Measurements from ENCODE around the gene HDC.

The HDC gene

GRCh38 chr15:50222181-50222580 lies 43.3 kb downstream of the HDC start:
- TF ChIP-seq EZH2 (IDR thresholded peaks at IDR 0.05; ENCODE audit: borderline replicate concordance, low read depth, low read length, severe bottlenecking) (no peak), CTCF (IDR thresholded peaks at IDR 0.05; ENCODE audit: borderline replicate concordance, extremely low read depth, low read length, poor library complexity, severe bottlenecking) (no peak)
- Histone ChIP-seq H3K9me3 (ENCODE audit: insufficient read depth, low read length, severe bottlenecking) (no peaks in the 10 kb centered on the region), H3K27ac (ENCODE audit: low read length) (no peak overlapping the region), H3K4me2 (ENCODE audit: insufficient read depth, low read length) (no peak overlapping the region), H3K36me3 (ENCODE audit: insufficient read depth, low read length) (no peaks in the 10 kb centered on the region), H4K20me1 (ENCODE audit: insufficient read depth, low read length) (no peaks in the 10 kb centered on the region), H3K27me3 (ENCODE audit: insufficient read depth, low read length, poor library complexity) (no peaks in the 10 kb centered on the region), H3K4me3 (ENCODE audit: low read depth in 1 of 2, low read length in 2 of 2) (no peak overlapping the region), H3K79me2 (ENCODE audit: insufficient read depth, low read length) (no peaks in the 10 kb centered on the region), H2AFZ (ENCODE audit: low read depth, low read length) (no peak overlapping the region), H3K4me1 (ENCODE audit: insufficient read depth, low read length) (no peaks in the 10 kb centered on the region), H3K9ac (ENCODE audit: low read depth, low read length) (no peak overlapping the region)
- DNase-seq, result no peak
- no peak for ATAC-seq (ENCODE audit: insufficient read depth, low read depth)

- ATAC-seq (ENCODE audit: insufficient read depth, low read depth), result no peak
- H4K20me1 ChIP-seq (ENCODE audit: insufficient read depth, low read length), result no peaks in the 10 kb centered on the region
- no peaks in the 10 kb centered on the region for H3K4me1 ChIP-seq (ENCODE audit: insufficient read depth, low read length)
- H3K9ac ChIP-seq (ENCODE audit: low read depth, low read length), result no peak overlapping the region
- H3K27me3 ChIP-seq (ENCODE audit: insufficient read depth, low read length, poor library complexity), result no peaks in the 10 kb centered on the region
- no peak overlapping the region for H2AFZ ChIP-seq (ENCODE audit: low read depth, low read length)
- no peaks in the 10 kb centered on the region for H3K79me2 ChIP-seq (ENCODE audit: insufficient read depth, low read length)
- H3K36me3 ChIP-seq (ENCODE audit: insufficient read depth, low read length), result no peaks in the 10 kb centered on the region
- no peak for DNase-seq
- no peak overlapping the region for H3K27ac ChIP-seq (ENCODE audit: low read length)
- no peak overlapping the region for H3K4me2 ChIP-seq (ENCODE audit: insufficient read depth, low read length)
- TF ChIP-seq EZH2 (IDR thresholded peaks at IDR 0.05; ENCODE audit: borderline replicate concordance, low read depth, low read length, severe bottlenecking) (no peak), CTCF (IDR thresholded peaks at IDR 0.05; ENCODE audit: borderline replicate concordance, extremely low read depth, low read length, poor library complexity, severe bottlenecking) (no peak)
- H3K9me3 ChIP-seq (ENCODE audit: insufficient read depth, low read length, severe bottlenecking), result no peaks in the 10 kb centered on the region
- H3K4me3 ChIP-seq (ENCODE audit: low read depth in 1 of 2, low read length in 2 of 2), result no peak overlapping the region
Measured at GRCh38 chr15:50219820-50220219, 45.7 kb downstream of the HDC start.

GRCh38 chr15:50218691-50219090 lies 46.8 kb downstream of the HDC start:
- no peaks in the 10 kb centered on the region for H3K27me3 ChIP-seq (ENCODE audit: insufficient read depth, low read length, poor library complexity)
- H3K4me2 ChIP-seq (ENCODE audit: insufficient read depth, low read length), result no peak overlapping the region
- H3K4me1 ChIP-seq (ENCODE audit: insufficient read depth, low read length), result no peaks in the 10 kb centered on the region
- no peaks in the 10 kb centered on the region for H4K20me1 ChIP-seq (ENCODE audit: insufficient read depth, low read length)
- H3K9me3 ChIP-seq (ENCODE audit: insufficient read depth, low read length, severe bottlenecking), result no peaks in the 10 kb centered on the region
- H3K27ac ChIP-seq (ENCODE audit: low read length), result no peak overlapping the region
- no peaks in the 10 kb centered on the region for H3K36me3 ChIP-seq (ENCODE audit: insufficient read depth, low read length)
- TF ChIP-seq EZH2 (IDR thresholded peaks at IDR 0.05; ENCODE audit: borderline replicate concordance, low read depth, low read length, severe bottlenecking), result no peak
- TF ChIP-seq CTCF (IDR thresholded peaks at IDR 0.05; ENCODE audit: borderline replicate concordance, extremely low read depth, low read length, poor library complexity, severe bottlenecking), result no peak
- ATAC-seq (ENCODE audit: insufficient read depth, low read depth) (no peak), DNase-seq (no peak)
- no peak overlapping the region for H3K9ac ChIP-seq (ENCODE audit: low read depth, low read length)
- H2AFZ ChIP-seq (ENCODE audit: low read depth, low read length), result no peak overlapping the region
- no peaks in the 10 kb centered on the region for H3K79me2 ChIP-seq (ENCODE audit: insufficient read depth, low read length)
- no peak overlapping the region for H3K4me3 ChIP-seq (ENCODE audit: low read depth in 1 of 2, low read length in 2 of 2)

GRCh38 chr15:50218291-50218690 lies 47.2 kb downstream of the HDC start:
- H3K79me2 ChIP-seq (ENCODE audit: insufficient read depth, low read length), result no peaks in the 10 kb centered on the region
- no peak overlapping the region for H3K4me3 ChIP-seq (ENCODE audit: low read depth in 1 of 2, low read length in 2 of 2)
- no peaks in the 10 kb centered on the region for H3K36me3 ChIP-seq (ENCODE audit: insufficient read depth, low read length)
- no peaks in the 10 kb centered on the region for H3K4me1 ChIP-seq (ENCODE audit: insufficient read depth, low read length)
- no peaks in the 10 kb centered on the region for H3K9me3 ChIP-seq (ENCODE audit: insufficient read depth, low read length, severe bottlenecking)
- no peaks in the 10 kb centered on the region for H3K27me3 ChIP-seq (ENCODE audit: insufficient read depth, low read length, poor library complexity)
- ATAC-seq (ENCODE audit: insufficient read depth, low read depth) (no peak), DNase-seq (no peak)
- no peak overlapping the region for H3K27ac ChIP-seq (ENCODE audit: low read length)
- no peak overlapping the region for H3K4me2 ChIP-seq (ENCODE audit: insufficient read depth, low read length)
- no peak overlapping the region for H2AFZ ChIP-seq (ENCODE audit: low read depth, low read length)
- H4K20me1 ChIP-seq (ENCODE audit: insufficient read depth, low read length), result no peaks in the 10 kb centered on the region
- TF ChIP-seq CTCF (IDR thresholded peaks at IDR 0.05; ENCODE audit: borderline replicate concordance, extremely low read depth, low read length, poor library complexity, severe bottlenecking) (no peak), EZH2 (IDR thresholded peaks at IDR 0.05; ENCODE audit: borderline replicate concordance, low read depth, low read length, severe bottlenecking) (no peak)
- H3K9ac ChIP-seq (ENCODE audit: low read depth, low read length), result no peak overlapping the region
